Measurements from ENCODE around the gene PHLDA3.
"Not testable (repeated sequence)": the region's sequence is repeated elsewhere in the genome, so short reads cannot be mapped to it uniquely, and the experiment has no call there.

Gene PHLDA3

DNA sequence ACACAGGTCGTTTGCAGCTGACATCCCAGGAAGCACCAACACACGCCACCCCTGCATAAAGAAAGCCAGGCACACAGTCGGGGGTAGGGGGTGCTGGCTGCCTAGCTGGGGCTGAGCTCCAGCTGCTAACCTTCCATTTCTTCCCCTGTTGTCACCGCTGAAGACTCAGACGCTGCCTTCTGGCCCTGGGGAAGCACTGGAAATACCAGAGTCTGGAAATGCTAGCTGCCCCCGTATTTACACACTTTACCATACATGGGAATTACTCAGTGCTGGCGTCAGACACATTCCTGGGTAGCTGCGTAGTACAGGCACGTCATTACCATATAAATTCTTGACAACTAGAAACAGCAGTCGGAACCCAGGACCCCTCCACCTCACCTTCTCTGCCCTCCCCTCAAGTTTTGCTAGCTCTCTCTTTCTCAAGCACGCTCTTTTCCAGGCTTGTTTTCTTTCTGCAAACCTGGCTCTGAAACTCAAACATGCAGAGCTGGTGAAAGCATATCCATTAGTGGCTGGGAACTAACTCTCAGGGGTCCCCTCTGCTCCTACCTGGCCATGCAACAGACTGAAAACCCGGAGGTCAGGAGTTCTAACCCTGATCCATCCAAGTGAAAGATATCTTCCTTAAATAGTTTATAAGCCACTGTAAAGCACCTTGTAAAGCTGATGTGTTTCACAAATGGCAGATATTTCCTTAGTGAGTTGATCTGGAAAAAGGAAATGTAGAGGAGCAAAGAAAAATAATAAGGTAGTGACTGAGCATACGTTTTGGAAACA lies 34.6 kb upstream of the PHLDA3 start:
- DNase-seq = no peak

DNA sequence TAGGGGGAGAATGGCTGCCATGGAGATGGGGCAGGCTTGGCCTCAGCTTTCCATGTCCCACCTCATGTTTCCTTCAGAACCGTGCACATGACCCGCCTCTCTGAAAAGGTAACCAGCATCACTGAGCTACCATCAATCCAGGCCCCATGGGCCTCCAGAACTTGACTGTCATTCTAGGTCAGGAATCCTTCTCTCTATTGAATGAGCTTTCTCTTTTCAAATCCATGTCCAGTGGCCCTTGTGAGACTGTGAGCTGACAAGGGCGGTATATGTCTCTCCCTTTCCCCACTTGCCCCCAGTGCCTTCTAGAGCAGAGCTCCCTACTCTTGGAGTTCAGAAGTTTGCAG lies 33.5 kb upstream of the PHLDA3 start:
- DNase-seq = no peak

DNA sequence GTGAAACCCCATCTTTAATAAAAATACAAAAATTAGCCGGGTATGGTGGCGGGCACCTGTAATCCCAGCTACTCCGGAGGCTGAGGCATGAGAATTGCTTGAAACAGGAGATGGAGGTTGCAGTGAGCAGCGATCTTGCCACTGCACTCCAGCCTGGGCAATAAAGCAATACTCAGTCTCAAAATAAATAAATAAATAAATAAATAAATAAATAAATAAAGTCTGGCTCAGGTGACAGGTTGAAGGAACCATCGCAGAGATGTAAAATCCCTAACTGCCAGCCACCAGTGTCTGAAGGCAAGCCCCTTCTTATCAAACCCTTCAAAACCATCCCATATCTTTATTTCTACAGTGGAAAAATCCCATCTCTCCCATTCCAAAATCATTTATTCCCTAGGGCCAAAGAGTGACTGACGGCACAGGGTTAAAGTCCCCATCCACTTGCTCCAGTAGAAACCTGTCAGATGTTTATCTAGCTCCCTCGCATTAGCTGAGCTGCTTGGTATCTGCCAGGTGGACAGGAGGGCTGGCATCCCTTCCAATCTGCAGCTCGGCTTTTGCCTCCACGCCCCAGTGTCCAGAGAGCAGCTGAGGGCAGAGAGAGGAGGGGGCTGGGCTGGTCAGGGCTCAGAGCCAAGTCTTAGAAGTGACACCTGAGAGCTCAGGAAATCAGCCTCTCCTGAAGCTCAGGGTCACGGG lies 33.0 kb upstream of the PHLDA3 start:
- DNase-seq = no peak

DNA sequence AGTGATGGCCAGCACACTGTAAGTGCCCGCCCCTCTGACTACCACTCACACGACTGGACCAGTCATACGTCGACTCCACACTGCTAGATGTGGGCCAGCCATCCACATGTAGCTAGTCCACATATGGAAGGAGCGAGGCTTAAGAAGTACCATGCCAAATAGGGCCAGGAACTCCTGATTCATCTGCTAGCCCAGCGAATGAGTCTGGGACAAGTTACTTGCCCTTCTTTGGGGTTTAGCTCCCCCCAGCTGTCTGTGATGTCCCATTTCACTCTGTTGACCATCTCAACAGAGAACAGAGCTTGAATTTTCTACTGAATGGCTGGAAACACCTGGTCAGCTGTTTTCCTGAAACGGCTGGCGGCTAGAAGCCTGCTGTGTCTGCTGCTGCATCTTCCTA lies 32.2 kb upstream of the PHLDA3 start:
- DNase-seq = no peak

DNA sequence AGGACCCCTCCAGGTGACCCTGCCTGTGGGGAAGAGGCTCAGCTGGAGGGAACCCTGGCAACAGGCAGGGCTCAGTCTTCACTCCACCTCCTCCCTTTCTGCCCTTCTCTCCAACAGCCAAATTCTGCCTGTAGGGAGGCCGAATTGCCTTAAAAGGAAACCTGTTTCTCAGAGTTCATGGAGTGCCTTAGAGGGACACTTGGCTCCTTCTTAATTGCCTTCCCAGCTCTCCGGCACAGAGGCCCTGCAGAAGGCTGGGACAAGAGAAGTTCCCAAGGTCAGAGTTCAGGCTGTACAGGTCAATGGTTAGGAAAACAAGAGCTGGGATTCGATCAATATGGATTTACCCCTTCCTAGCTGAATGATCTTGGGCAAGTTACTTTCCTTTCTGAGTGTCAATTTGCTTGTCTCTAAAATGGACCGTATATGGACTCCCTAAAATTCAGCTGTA lies 31.7 kb upstream of the PHLDA3 start:
- no peak for DNase-seq

DNA sequence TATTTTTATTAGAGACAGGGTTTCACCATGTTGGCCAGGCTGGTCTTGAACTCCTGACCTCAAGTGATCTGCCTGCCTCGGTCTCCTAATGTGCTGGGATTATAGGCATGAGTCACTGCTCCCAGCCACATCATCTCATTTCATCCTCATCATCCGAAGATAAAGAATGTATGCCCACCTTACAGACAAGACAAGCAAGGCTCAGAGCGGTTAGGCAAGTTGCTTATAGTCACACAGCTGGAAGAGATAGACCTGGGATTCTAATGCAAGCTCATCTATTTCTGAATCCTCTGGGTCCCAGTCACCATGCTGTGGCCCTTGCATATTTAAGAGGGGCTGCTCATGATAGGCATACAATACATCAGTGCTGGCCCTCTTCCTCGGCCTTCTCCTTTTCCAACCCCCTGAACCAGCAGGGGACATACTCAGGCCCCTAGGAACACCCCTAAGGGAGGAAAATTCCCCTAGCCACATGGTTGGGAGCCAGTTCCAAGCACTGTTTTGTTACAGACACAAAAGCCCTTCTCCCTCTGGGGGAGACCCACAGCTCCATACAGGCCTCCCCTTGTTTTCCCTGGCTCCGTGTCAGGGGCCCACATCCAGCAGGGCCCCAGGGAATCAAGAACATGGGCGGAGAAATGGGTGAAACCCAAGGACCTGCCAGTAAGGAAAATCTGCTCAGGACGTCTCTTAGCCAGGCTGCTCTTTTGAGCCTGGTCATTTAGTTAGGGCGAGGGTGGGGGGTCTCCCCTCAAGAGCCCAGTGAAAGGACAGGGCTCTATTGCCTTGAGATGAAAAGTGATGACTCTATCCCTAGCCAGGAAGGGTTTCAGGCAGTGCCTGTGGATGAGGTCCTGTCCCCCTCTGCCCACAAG lies 31.0 kb upstream of the PHLDA3 start:
- DNase-seq = no peak

DNA sequence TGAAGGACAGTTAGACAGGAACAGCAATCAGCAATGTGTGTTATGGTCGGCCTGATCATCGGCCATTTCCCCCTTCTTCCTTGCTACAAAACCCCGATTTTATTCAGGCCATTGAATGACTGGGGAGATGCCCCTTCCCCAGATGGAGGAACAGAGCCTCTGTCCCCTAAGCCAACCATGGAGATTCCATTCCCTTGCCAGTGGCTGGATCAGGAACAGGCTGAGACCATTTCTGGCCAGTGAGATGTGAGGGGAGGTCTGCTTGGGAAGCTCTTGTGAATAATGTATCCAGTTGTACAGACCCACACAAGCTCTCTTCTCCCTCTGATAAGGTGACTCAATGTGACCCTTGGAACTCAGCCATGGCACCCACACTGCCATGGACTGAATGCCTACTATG lies 30.2 kb upstream of the PHLDA3 start:
- no peak for DNase-seq

DNA sequence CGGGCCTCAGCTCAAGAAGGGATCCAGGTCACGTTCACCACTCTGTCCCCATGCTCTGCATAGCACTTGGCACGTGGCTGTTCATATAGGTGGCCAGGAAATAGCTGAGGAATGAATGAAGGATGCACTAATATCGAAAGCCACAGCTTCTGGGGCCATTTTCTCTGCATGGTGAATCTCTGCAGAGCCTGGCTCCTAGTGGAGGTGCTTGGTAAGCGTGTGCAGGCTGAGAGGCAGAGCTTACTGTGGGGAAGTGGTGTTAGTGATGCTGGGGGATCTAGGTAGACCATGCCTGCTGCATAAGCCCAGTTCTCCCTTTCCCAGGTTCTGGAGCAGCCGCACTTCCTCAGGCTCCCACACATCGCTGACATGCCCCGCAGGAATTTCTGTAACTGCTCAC lies 29.6 kb upstream of the PHLDA3 start:
- DNase-seq = no peak

DNA sequence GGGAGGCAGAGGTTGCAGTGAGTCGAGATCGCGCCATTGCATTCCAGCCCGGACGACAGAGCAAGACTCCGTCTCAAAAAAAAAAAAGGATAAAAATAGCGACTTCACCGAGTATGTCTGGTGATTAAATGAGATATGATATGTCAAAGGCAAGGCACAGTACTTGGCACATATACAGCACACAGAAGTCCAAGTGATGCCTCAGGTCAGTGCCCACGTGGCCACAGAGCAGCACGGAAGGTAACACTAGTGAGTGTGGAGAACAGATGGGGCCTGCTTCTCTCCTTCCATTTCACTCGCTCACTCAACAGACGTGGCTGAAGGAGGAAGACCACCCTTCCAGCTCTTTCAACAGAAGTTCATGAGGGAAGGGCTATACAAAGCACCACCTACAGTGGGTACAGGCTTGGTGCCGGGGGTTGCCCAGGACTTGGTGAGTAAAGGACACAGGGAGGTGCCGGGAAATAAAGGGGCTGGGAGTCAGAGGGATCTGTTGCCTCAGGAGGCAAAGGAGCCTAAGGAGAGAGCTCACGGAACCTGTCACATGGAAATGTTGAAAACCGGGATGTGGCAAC lies 29.0 kb upstream of the PHLDA3 start:
- DNase-seq = no peak

DNA sequence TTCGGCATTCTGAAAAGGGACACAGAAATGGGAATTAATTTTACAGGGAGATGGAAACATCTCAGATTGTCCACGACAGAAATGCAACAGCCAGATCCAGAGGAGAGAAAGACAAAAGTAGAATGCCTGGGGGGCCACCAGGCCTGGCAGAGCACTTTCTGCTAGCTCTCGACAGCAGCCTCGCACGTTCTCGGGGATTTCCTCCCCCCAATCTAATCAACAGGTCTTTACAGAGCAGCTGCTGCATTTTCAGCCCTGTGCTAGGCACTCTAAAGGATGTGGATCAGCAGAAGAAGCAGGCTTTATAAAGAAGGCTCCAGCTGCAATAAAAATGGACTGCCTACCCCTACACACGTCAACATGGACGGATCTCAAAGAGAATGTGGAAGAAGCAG lies 27.3 kb upstream of the PHLDA3 start:
- DNase-seq = no peak

DNA sequence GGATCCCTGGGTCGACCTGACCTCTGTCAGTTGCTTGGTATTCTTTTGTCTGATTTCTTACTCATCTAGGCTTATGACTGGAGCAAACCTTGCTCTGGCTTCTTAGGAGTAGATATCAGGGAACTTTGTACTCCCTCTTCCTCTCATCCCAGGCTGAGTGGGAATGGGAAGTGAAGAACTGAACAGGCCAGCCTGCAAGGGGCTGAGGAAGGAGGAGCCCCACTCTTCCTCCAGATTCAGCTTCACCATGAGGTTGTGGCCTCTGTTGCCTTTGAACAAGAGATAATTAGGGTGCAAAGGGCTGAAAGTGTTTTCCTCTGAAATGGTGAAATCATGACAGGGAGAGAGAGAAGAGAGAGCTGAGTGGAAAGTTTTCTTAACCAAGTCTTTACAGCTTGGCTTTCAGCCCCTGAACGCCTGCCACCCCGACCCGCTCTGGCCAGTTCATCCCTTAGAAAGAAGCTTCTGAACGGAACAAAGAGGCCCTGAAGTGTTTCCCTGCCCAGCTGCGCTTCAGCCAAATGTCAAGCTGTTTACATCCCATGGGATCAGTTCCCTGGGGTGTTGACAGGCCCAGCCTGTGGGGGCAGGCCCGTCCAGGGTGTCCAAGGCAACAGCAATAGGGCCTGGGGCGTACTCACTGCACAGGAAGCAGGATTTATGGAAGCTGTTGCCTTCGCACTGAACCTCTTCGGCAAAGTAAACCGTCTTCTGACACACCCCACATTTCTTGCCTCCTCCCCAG lies 26.7 kb upstream of the PHLDA3 start:
- DNase-seq = no peak

DNA sequence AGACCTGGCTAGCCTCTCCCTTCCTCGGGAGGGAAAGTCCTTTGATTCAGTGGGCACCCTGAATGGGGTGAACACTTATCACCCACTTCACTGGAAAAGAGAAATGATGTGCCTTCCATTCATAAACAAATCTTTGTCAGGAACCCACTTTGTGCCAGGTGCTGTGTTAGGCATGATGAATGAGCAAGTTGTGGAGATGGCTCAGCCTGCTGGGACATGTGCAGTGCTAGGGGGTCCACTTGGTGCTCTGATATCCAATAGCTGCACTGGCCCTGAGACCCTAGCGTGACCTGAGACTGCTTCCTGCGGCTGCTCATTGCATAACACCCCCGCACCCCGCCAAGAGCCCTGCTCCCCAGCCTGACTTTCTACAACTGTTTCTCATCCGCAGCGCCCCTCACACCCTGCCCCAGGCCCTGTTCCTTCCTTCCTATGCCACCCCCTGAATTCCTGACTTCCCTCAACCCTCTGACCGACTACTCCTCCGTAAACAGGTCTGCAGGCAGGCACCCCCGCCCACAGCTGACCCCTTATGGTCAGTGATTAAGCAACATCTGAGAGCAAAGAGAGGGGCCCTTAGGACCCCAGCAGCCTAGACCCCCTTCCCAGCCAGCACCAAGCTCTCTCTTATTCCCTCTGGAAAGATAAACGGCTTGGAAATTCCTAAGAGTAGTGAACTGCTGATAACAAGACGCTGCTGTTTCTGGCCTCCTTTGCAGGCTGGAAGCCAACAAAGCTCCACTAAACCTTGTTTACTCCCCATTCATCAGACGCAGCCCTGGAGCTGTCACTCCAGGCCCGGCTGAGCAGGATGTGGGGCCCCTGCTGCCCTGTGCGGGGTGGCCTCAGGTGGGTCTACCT lies 25.0 kb upstream of the PHLDA3 start:
- DNase-seq = no peak

DNA sequence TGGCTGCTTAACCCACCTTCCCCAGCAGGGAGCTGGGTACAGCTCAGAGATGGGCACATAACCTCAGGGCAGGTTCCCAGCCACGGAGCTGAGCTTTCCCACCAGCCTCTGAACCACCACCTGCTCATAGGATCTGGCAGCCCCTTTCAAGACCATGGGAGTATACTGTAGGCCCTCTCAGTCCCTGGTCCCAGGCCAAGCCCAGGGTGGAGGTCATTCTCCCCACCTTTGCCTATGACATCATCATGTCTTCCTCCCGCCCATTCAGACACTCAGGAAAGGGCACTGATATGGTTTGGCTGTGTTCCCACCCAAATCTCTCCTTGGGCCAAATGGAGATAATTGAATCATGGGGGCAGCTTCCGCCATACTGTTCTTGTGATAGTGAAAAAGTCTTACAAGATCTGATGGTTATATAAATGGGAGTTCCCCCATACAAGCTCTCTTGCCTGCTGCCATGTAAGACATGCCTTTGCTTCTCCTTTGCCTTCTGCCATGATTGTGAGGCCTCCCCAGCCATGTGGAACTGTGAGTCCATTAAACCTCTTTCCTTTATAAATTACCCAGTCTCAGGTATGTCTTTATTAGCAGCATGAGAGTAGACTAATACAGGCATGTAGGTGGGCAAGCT lies 24.2 kb upstream of the PHLDA3 start:
- DNase-seq = not testable (repeated sequence)

DNA sequence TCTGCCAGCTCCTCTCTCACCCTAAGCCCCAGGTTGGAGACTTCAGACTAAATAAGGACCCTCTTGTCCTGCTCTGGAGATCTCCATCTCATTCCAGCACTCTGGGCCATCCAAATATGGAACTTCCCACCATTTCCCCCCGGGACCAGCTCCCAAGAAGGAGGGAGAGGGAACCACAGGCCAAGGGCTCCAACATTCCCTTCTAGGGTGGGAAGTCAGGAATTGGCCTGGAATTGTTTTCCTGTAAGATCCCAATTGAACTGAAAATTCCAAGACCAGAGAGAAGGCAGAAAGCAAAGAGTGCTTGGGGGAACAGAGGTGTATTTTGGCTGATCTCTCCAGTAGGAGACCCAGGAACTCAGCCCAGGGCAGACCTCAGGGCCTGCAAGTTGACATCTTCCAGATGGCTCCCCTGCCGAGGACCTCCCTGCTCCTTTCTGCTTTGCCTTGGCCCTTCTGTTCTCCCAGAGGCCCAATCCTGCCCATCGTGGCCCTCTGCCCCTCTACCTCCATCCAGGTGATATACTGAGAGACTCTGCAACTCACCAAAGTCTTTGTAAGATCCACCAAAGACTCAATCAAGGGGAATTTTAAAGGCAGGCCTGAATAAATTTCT lies 23.0 kb upstream of the PHLDA3 start:
- no peak for DNase-seq

DNA sequence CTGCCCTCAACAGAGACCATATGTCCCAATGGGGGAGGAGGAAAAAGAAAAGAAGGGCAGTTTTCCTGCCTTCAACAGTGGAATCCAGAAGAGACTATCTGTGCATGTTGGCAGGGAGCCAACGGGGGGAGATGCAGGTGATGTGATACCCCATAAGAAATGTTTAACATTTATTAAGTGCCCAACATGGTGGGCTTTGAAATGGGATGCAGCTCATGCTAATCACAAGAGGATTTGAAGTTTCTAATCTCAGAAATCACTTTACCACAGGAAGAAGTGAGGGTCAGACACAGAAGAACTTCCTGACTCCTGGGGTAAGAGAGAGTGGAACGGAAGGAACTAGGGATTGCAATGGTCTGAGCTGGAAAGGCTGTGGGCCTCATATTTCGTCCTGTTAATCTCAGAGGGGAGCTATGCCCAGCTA lies 21.7 kb upstream of the PHLDA3 start:
- no peak for DNase-seq

DNA sequence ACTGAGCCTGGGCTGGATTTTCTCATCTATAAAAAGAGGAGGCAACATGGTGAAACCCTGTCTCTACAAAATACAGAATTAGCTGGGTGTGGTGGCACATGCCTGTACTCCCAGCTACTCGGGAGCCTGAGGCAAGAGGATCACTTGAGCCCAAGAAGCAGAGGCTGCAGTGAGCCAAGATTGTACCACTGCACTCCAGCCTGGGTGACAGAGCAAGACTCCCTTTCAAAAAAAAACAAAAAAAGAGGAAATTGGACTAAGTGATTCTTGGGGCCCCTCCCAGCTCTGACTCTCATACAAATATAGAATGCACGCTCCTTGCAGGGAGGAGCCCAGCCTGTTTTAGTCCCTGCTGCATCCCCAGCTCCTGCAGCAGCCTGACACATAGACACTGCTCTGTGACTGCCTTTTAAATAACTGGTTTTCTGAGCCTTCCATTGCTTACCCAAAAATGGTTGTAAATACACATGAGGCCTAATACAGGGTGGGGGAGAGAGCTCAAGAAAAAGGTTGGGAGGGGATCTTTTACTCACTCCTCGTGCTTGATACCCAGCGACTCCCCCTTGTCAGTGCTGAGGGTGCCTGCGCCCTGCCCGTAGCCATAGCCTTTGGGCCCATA lies 20.8 kb upstream of the PHLDA3 start:
- DNase-seq = no peak

DNA sequence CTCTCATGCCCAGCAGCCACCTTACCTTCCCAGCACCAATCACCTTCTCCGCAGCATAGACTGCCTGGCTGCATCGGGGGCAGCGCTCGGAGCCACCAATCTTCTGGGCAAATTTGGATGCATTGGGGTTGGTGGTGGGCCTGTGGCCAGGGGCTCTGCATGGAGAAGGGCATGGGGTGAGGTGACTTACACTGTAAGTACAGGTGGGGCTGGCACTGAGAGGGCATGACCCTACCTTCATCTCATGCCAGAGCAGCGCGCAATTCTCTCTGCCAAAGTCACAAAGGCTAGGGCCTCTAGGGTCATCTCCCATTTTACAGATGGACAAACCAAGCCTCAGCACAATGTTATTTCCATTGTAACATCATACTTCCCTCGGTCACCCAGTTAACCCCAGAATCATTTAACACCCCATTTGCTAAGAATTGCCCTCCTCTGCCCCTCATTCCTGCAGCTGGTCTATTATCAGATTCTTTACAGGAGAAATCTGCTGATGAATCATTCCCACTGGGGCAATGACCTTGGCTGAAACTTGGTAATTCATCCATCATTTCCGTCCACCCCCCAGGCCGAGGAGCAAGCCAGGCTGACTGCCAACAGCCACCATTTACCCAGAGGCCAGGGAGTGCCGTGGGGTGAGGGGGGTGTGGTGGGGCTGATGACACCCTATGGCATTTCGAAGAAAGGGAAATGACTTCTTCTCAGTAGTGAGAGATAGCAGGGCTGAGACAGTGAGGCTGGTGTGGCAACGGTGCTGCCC lies 20.0 kb upstream of the PHLDA3 start:
- no peak for DNase-seq

DNA sequence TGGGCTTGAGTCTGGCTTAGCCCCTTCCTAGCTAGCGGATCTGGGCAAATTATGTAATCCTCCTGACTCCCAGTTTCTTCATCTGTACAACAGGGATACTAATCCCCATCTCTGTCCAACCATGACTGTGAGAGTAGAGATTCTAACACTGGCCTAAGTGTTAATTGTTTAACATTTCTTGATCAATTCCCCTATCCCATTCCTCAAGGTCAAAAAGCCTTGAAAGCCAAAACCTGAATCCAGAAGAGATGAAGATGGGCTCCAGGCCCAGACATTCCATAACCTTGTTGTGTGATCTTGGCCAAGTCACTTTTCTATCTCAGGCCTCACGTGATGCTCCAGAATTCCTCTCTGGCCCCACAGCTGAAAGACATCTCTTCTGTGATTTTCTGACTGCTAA lies 18.8 kb upstream of the PHLDA3 start:
- DNase-seq = no peak

DNA sequence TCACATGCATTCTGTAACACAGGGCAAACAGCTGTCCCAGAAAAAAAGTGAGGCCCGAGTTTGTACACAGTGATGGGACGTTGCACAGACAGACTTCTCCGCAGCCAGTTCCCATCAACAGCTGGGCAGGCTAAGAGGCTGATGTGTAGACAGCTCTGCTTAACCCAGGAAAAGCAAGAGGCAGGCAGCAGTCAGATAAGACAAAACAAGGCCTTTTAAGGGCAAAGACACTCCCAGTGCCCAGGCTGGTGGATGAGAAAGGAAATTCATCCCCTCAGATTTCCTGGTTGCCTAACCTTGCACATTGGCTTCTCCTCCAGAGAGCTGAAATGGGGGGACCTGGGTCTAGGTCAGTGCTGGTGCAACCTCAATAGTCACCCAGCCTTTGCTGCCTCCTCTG lies 17.2 kb upstream of the PHLDA3 start:
- no peak for DNase-seq
